ENCODE results near the gene C19orf81.

Gene C19orf81

DNA sequence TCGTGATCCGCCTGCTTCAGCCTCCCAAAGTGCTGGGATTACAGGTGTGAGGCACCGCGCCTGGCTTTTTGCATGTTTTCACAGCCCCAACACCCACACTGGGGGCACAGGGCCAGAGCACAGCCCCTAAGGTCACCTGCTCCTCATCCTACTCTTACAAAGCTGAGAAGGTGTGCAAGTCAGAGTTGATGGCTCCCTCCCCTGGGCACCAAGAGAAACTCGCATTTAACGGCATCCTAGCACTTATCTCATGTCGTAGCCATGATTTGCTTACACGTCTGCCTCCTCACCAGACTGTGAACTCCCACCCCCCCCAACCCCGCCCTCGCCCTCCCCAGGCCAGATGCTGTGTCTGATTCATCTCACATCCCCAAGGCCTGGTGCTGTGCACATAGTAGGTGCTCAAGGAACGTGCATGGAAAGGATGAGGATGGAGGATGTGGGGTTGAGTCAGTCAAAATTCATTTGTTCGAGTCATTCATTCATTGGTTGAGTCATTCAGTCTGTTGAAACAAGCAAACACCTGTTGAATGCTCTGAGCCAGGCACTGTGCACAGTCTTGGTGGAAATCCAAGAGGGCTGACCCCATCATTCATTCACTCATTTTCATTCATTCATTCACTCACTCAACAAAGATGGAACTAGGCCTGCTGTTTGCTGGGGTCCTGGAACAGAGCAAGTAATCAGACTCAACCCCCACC lies 59.1 kb downstream of the C19orf81 start:
- Histone ChIP-seq H3K9ac (ENCODE audit: low read depth, low read length) (no peak overlapping the region), H3K36me3 (ENCODE audit: insufficient read depth, low read depth, low read length) (no peaks in the 10 kb centered on the region), H3K4me3 (ENCODE audit: low read length) (no peak overlapping the region), H3K27me3 (ENCODE audit: insufficient read depth, low read length) (no peaks in the 10 kb centered on the region), H3K27ac (ENCODE audit: low read length) (no peak overlapping the region), H3K4me1 (ENCODE audit: insufficient read depth, low read length) (no peaks in the 10 kb centered on the region), H3K9me3 (ENCODE audit: insufficient read depth, low read depth, low read length) (peaks cover 33% of the 10 kb centered on the region)

Measured in iPS-20b (cell line).